GM12874 (cell line): ENCODE results near the gene TRAPPC13.

ENCODE experiments used
- TF ChIP-seq, protein P1 (sequence below): IDR thresholded peaks from 2 replicates; pipeline ENCODE4 v1.5.1; 2011; ENCODE audit warnings: low read depth, mild to moderate bottlenecking, control low read depth, low read length, moderate library complexity; ENCODE audit not compliant: insufficient read depth

Gene TRAPPC13, protein sequence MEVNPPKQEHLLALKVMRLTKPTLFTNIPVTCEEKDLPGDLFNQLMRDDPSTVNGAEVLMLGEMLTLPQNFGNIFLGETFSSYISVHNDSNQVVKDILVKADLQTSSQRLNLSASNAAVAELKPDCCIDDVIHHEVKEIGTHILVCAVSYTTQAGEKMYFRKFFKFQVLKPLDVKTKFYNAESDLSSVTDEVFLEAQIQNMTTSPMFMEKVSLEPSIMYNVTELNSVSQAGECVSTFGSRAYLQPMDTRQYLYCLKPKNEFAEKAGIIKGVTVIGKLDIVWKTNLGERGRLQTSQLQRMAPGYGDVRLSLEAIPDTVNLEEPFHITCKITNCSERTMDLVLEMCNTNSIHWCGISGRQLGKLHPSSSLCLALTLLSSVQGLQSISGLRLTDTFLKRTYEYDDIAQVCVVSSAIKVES

DNA sequence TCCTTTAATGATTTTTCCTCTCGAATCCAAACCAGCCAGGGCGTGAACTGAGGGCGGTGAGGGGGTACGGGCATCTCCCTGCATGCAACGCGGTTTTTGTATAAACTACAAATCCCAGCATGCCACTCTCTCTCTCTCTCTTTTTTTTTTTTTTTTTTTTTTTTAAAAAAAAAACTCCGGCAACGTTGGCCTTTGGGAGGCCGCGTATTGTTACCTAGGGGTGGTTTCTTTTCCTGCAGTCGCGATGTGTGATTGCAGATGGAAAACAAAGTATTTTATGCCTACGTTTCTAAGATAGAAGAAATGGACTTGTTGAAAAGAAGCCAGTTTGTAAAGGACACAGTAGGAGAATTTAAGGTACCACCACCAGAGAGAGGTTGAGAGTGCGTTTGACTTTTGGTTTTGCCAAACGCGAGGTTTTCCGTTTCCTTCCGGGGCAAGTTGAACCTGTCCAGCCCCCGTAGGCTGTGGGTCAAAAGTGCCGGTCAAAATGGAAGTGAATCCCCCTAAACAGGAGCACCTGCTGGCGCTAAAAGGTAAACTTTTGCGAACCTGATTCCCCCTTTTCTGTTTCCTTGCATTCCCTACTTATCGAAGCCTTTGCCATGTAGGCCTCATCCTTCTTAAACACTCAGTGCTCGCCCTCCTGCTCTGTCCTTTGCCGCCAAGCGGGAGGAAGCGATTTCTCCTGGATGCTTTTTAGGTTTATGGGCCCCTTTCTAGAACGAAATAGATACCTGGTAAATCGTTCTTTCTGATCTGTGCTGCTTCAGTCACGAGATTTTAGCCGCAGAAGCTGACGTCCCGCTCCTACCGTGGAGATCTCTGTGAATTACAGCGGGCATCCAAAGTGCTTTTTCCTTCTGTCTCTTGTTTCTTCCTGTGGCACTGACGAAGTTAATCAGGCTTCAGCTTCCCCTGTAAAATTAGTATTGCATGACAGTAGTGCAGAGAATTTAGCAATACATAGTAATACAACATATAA, at the start of gene TRAPPC13, which contains the start of gene SHLD3:
Gene TRAPPC13, plus strand, starts transcription at position 457 of the 985 bp plus-strand sequence. Its CDS starts 34 bp downstream, at position 491.
Gene SHLD3, plus strand, starts transcription at position 457 of the 985 bp plus-strand sequence. CDS start 4,561 bp downstream, outside the sequence.
- TF ChIP-seq, protein P1, sequence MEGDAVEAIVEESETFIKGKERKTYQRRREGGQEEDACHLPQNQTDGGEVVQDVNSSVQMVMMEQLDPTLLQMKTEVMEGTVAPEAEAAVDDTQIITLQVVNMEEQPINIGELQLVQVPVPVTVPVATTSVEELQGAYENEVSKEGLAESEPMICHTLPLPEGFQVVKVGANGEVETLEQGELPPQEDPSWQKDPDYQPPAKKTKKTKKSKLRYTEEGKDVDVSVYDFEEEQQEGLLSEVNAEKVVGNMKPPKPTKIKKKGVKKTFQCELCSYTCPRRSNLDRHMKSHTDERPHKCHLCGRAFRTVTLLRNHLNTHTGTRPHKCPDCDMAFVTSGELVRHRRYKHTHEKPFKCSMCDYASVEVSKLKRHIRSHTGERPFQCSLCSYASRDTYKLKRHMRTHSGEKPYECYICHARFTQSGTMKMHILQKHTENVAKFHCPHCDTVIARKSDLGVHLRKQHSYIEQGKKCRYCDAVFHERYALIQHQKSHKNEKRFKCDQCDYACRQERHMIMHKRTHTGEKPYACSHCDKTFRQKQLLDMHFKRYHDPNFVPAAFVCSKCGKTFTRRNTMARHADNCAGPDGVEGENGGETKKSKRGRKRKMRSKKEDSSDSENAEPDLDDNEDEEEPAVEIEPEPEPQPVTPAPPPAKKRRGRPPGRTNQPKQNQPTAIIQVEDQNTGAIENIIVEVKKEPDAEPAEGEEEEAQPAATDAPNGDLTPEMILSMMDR, result peak; percentile 8; the same call in 1 of the 2 replicates

GRCh38 chr5:65577141-65577540, 47.7 kb upstream of the TRAPPC13 start:
- TF ChIP-seq, protein P1, result no peak

- TF ChIP-seq, protein P1, result no peak
Observed at GRCh38 chr5:65588694-65589093, 36.1 kb upstream of the TRAPPC13 start.

- TF ChIP-seq, protein P1, result no peak
Observed at GRCh38 chr5:65611524-65611923, 13.3 kb upstream of the TRAPPC13 start.

GRCh38 chr5:65612298-65612907, 12.4 kb upstream of the TRAPPC13 start:
- TF ChIP-seq, protein P1, result no peak

DNA sequence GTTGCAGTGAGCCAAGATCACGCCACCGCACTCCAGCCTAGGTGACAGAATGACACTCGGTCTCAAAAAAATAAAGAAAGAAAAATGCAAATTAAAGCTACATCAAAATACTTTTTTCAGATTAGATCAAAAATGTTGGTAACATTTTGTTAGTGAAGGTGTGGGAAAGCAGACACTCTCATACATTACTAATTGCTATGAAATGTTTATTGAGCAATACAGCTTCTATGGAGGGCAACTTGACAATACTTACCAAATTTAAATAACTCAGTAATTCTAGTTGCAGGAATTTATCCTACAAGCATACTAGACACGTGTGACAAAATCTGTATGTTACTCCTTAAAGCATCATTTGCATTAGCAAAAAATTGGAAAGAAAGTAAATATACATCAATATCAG, 4.8 kb upstream of the TRAPPC13 start:
- TF ChIP-seq, protein P1, result no peak
